HG03135 (cell line): ENCODE data around the gene NEK8.
"Not testable (repeated sequence)": the region's sequence is repeated elsewhere in the genome, so short reads cannot be mapped to it uniquely, and the experiment has no call there.

ENCODE experiments used
- ATAC-seq: cut with Tn5 transposase; IDR thresholded peaks from one replicate; pipeline ENCODE4 v1.9.1; 2021; ENCODE audit warnings: mild to moderate bottlenecking, moderate library complexity; ENCODE audit not compliant: unreplicated experiment

The NEK8 gene

GRCh38 chr17:28707339-28707720 is 21.3 kb upstream of the NEK8 start:
- ATAC-seq = no peak

GRCh38 chr17:28710861-28711722 is 17.5 kb upstream of the NEK8 start:
- peak; percentile 69 for ATAC-seq

DNA sequence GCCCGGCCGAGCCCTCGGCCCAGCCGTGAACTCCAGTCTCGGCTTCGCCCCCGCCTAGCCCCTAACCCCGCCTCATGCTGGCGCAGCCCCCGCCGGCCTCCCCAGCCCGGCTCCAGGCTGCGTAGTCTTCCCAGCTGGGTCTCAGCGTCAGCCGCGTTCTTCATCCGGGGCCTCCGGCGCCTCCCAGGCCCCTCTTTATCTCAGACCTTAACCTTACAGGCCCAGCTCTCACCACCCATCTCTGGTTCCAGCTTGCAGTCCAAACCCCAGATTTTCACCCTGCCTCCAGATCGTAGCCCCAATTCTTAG is 16.9 kb upstream of the NEK8 start, which contains the start of gene PROCA1:
PROCA1 (minus strand) TSS at position 166 of the 309 bp plus-strand sequence. CDS start 228 bp downstream, outside the sequence.
- peak; percentile 15 for ATAC-seq

DNA sequence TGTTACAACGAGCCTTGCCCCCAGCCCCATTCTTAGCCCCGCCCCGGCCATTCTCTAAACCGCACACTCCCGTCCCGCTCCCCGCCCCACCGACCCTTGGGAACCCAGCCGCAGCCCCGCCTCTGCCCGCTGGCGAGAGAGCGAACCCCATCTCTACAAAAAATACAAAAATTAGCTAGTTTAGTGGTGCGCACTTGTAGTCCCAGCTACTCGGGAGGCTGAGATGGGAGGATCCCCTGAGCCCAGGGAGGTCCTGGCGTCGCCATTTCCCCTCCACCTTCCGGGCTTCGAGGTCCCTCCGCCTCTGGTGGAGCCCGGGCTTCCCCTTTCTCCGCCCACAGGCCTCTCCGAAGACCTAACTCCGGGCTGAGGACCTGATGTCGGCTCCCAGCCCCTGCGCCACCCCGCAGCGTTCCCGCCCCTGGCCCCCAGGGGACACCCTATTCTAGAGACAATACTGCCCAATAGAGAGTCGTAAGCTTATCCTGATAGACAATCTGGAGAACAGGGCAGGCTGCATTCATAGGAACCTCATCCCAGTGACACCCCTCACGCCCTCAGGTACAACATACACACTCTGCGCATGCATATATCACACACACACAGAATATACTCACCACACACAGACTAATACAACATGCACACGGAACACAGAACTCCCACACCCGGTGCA is 16.4 kb upstream of the NEK8 start:
- no peak for ATAC-seq

GRCh38 chr17:28712705-28713415 is 15.7 kb upstream of the NEK8 start:
- no peak for ATAC-seq

GRCh38 chr17:28714281-28714680 is 14.3 kb upstream of the NEK8 start:
- ATAC-seq = no peak

- ATAC-seq = no peak
These were observed 13.4 kb upstream of the NEK8 start for GRCh38 chr17:28715217-28715616.

- ATAC-seq = no peak
These were observed 11.6 kb upstream of the NEK8 start for GRCh38 chr17:28716740-28717577.

DNA sequence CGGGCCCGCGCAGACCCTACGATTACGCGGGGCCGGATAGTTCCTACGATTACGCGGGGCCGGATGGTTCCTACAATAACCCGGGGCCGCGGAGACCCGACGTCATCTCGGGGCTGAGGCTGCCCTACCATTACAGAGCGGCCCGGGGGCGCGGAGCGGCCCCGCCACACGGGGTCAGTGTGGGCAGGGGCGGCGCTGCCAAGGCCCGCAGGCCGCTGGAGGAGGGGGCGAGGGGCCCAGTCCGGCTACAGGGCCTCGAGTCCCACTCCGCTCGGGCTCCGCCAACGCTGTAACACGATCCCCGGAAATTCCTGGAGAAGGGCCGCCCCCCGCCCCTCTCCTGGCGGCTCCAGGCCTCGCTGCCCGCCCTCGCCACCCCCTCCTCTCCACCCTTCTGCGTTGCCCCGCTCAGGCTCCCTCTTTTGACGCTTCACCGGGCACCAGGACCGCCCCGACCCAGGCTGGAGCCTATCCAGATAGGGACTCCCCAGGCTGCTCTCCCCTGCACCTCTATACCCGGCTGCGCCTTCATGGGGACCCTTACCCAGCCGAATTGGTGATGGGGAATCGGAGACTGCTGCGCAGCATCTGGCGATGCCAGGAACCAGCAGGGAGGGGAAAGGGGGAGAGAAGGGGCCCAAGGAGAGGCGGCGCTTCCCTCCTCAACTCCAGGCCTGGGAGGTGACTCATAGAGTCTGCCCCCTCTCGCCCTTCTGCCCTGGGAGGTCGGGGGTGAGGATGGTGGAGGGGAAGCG is 10.8 kb upstream of the NEK8 start, which contains the start of gene RAB34:
RAB34 (minus strand) TSS at position 291 of the 755 bp plus-strand sequence. CDS start 602 bp downstream, outside the sequence.
- ATAC-seq = no peak

- ATAC-seq = no peak
These were observed 10.1 kb upstream of the NEK8 start for GRCh38 chr17:28718333-28719020.

- ATAC-seq = no peak
These were observed 9.6 kb upstream of the NEK8 start for GRCh38 chr17:28719021-28719433.

- no peak for ATAC-seq
These were observed 8.2 kb upstream of the NEK8 start for GRCh38 chr17:28720247-28720996.

DNA sequence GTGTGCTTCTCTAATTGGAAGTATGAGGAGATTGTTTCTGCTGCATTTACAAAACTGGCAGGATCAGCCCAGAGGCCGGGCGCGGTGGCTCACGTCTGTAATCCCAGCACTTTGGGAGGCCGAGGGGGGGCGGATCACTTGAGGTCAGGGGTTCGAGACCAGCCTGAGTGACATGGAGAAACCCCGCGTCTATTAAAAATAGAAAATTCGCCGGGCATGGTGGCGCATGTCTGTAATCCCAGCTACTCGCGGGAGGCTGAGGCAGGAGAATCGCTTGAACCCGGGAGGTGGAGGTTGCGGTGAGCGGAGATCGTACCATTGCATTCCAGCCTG is 7.6 kb upstream of the NEK8 start:
- ATAC-seq = not testable (repeated sequence)

- no peak for ATAC-seq
These were observed 6.0 kb upstream of the NEK8 start for GRCh38 chr17:28722417-28723158.

DNA sequence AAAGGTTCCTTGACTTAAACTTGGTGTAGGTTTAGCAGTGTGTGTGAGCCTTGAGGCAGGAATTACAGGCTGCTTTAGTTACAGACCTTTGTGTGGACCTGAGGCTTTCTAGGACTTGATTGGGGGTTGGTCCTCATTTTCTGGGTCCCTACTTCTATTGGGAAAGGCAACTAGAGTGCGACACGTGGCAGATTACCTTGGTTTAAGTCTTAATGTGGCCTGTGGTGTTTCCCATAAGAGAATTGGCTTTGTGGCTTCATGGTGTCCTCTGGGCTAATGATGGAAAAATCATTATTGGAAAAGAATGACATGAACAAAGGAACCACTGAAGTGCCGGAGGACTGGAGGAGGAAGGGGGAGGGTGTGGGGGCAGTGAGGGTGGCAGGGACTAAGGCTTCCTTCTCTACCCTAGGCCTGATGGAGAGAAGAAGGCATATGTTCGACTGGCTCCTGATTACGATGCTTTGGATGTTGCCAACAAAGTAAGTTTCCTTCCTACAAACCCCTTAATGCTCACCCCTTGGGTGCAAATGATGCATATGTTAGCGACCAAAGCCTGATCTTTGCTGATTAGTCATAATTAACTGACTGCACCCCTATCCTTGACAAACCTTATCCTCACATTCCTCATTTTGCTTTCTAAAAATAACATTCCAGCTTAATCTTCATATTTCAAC is 5.3 kb upstream of the NEK8 start:
- no peak for ATAC-seq

DNA sequence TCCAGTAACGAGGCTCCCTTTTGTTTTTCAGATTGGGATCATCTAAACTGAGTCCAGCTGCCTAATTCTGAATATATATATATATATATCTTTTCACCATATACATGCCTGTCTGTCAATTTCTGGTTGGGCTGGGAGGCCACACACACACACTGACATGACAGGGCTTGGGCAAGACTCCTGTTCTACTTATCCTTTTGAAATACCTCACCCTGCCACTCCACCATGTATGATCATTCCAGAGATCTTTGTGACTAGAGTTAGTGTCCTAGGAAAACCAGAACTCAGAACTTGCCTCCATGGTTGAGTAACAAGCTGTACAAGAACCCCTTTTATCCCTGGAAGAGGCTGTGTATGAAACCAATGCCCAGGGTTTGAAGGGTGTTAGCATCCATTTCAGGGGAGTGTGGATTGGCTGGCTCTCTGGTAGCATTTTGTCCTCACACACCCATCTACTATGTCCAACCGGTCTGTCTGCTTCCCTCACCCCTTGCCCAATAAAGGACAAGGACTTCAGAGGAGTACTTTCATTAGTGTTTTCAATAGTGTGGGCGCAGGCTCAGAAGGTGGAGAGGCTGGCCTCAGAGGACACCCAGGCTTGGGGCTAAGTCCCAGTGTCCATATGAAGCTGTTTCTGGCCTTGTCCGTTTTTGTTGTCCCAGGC is 4.6 kb upstream of the NEK8 start:
- ATAC-seq = not testable (repeated sequence)
